Glutamatergic neuron (in vitro differentiated cells): ENCODE data around the gene RPS21. TPM values are rescaled to one million over a fixed set of nuclear protein-coding genes. Genes with fewer than 3 reads are reported as not detected.
A peak's percentile ranks its signal among the peaks of the same experiment; 100 is the strongest.

Experiments
- DNase-seq: peaks from one replicate; pipeline ENCODE4 v3.0.0; 2022
- H3K27ac Mint-ChIP-seq: one replicate; pipeline ENCODE4 v1.8.0; 2020; ENCODE audit warnings: mild to moderate bottlenecking, mixed read lengths, inconsistent platforms; ENCODE audit not compliant: unreplicated experiment
- H3K27me3 Mint-ChIP-seq: one replicate; pipeline ENCODE4 v1.8.0; 2020; ENCODE audit warnings: mild to moderate bottlenecking, moderate library complexity, mixed read lengths, inconsistent platforms; ENCODE audit not compliant: unreplicated experiment
- H3K36me3 Mint-ChIP-seq: one replicate; pipeline ENCODE4 v1.8.0; 2020; ENCODE audit warnings: mild to moderate bottlenecking, mixed read lengths, inconsistent platforms; ENCODE audit not compliant: unreplicated experiment
- H3K4me1 Mint-ChIP-seq: one replicate; pipeline ENCODE4 v1.8.0; 2020; ENCODE audit warnings: mild to moderate bottlenecking, low read depth, mixed read lengths, inconsistent platforms; ENCODE audit not compliant: unreplicated experiment
- H3K4me3 Mint-ChIP-seq: one replicate; pipeline ENCODE4 v1.8.0; 2020; ENCODE audit warnings: mild to moderate bottlenecking, mixed read lengths, inconsistent platforms; ENCODE audit not compliant: unreplicated experiment
- H3K9me3 Mint-ChIP-seq: one replicate; pipeline ENCODE4 v1.8.0; 2020; ENCODE audit warnings: mild to moderate bottlenecking, moderate library complexity, mixed read lengths, inconsistent platforms; ENCODE audit not compliant: unreplicated experiment
- CTCF ChIP-seq: fragments of 200-600 bp; sonication (generic); IDR thresholded peaks from one replicate; pipeline ENCODE4 v1.5.0; 2021; ENCODE audit not compliant: partially characterized antibody, unreplicated experiment
- total RNA-seq: library from RNA; stranded (reverse); fragmentation: NEBNext Ultra II Directional; extraction: Animal tissue kit (Norgen Biotek cat#: 25700); gene quantifications from one replicate; pipeline ENCODE4 v1.2.1, GENCODE V29; 2021; ENCODE audit not compliant: unreplicated experiment

Gene RPS21
- total RNA-seq, 1 donor from 2014 or later: 829 TPM

- Mint-ChIP-seq H3K4me3 (peak overlapping the region; percentile 80), H3K36me3 (no peaks in the 10 kb centered on the region), H3K27me3 (peaks cover 2% of the 10 kb centered on the region), H3K9me3 (no peaks in the 10 kb centered on the region), H3K27ac (no peak overlapping the region), H3K4me1 (peaks cover 16% of the 10 kb centered on the region)
- no peak for TF ChIP-seq CTCF
- no peak for DNase-seq
Observed at GRCh38 chr20:62406635-62407176, 19.8 kb downstream of the RPS21 start.

- Mint-ChIP-seq H3K4me3 (peak within 1 kb of the TSS; percentile 80), H3K36me3 (no peaks in the 10 kb centered on the region), H3K4me1 (peaks cover 14% of the 10 kb centered on the region), H3K9me3 (no peaks in the 10 kb centered on the region), H3K27me3 (peaks cover 5% of the 10 kb centered on the region), H3K27ac (peak within 1 kb of the TSS; percentile 55)
- no peak for TF ChIP-seq CTCF
- peak; percentile 95 for DNase-seq
Observed at GRCh38 chr20:62407221-62407992, 20.5 kb downstream of the RPS21 start, which contains the start of gene CABLES2. CABLES2 (minus strand) TSS chr20:62407285; CDS start chr20:62407276, 9 bp downstream.

GRCh38 chr20:62408055-62408454, 21.2 kb downstream of the RPS21 start:
- no peak for TF ChIP-seq CTCF
- H3K36me3 Mint-ChIP-seq: no peaks in the 10 kb centered on the region
- no peak overlapping the region for H3K4me3 Mint-ChIP-seq
- H3K4me1 Mint-ChIP-seq: peaks cover 12% of the 10 kb centered on the region
- peak overlapping the region; percentile 48 for H3K27ac Mint-ChIP-seq
- peak; percentile 16 for DNase-seq
- H3K27me3 Mint-ChIP-seq: peaks cover 5% of the 10 kb centered on the region
- H3K9me3 Mint-ChIP-seq: no peaks in the 10 kb centered on the region

DNA sequence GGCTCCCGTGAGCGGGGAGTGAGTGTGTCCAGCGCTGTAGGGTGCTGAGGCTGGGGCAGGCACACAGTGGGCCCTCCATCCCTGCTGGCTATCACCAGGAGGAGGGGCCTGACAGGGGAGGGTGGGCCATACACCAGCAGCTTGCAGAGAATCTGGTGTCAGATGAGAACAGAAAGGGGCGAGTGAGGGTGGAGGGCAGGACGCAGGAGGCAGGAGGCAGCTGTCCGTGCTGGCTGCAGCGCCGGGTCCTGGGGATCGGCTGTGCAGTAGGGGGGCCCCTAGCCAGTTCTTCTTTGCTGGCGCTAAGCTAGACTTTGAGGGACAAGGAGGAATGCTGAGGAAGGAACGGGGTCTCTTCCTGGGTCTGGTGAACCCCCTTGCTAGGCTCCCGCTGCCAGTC, 21.7 kb downstream of the RPS21 start:
- Mint-ChIP-seq H3K27ac (peak overlapping the region; percentile 68), H3K27me3 (peaks cover 5% of the 10 kb centered on the region), H3K9me3 (no peaks in the 10 kb centered on the region), H3K4me3 (no peak overlapping the region), H3K36me3 (no peaks in the 10 kb centered on the region), H3K4me1 (peaks cover 10% of the 10 kb centered on the region)
- DNase-seq: no peak
- TF ChIP-seq CTCF: no peak

DNA sequence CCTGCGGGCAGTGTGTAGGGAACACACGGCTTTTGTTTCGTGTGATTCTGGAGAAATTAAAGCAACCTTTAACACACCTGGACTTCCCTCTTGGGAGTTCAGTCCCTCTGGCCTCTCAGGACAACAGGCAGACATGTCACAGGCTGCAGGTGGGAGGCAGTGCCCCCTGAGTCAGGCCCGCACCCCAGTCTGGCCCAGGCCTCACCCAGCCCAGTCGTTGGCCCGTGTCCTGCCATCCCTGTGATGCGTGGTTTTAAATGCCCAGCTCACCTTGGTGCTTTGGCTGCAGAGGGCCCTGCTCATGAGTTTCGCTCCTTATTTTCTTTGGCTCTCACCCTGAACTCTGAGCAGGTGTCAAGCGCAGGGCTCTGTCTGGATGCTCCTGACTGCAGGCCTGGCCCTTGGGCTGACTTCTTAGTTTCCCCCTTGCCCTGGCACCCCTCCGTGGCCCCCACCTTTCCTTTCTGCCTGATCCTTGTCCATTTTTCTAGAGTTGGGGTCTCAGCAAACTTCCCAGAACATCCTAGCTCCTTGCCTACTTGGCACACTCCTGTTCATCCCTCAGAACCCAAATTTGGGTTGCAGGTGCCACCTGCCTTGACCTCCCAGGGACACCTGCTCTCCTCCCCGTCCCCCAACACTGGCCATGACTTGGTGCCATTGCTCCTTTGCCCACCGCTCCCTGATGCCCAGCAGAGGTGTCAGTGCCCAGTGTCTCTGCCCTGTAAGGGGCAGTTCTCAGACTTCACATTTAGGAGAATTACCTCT, 22.4 kb downstream of the RPS21 start:
- H3K4me3 Mint-ChIP-seq: no peak overlapping the region
- DNase-seq: no peak
- no peaks in the 10 kb centered on the region for H3K36me3 Mint-ChIP-seq
- peaks cover 5% of the 10 kb centered on the region for H3K27me3 Mint-ChIP-seq
- H3K27ac Mint-ChIP-seq: no peak overlapping the region
- H3K9me3 Mint-ChIP-seq: no peaks in the 10 kb centered on the region
- TF ChIP-seq CTCF: no peak
- H3K4me1 Mint-ChIP-seq: peaks cover 7% of the 10 kb centered on the region
